OCI-M2 (cell line): ENCODE data around the gene GRK4.
A peak's percentile ranks its signal among the peaks of the same experiment; 100 is the strongest.
"Not testable (repeated sequence)": the region's sequence is repeated elsewhere in the genome, so short reads cannot be mapped to it uniquely, and the experiment has no call there.

Experiments used
- DNase-seq: peaks from one replicate; lab custom pipeline; 2025; ENCODE audit not compliant: unreplicated experiment; lab: John Stamatoyannopoulos, UW

Gene GRK4

DNA sequence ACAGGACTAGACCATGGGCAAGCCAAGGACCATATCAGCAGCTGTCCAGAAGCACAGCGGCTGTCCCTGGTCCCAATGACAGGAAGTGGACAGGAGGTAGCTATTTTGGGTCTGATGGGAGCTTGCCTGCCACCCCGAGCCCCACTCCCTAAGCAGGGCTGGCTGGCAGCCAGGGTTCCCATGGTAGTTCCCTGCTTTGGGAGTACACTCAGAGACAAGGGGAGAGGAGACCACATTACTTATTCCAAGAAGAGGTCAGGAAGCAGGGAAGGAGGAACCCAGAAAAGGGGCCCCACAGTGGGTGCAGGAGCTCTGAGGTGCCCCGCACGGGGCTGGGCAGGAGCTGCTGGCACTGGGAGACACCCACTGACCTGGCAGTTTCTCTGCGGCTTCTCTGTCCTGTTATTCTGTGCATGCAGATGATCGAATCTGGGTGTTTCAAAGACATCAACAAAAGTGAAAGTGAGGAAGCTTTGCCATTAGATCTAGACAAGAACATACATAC, 74.6 kb downstream of the GRK4 start:
- DNase-seq, result no peak

DNA sequence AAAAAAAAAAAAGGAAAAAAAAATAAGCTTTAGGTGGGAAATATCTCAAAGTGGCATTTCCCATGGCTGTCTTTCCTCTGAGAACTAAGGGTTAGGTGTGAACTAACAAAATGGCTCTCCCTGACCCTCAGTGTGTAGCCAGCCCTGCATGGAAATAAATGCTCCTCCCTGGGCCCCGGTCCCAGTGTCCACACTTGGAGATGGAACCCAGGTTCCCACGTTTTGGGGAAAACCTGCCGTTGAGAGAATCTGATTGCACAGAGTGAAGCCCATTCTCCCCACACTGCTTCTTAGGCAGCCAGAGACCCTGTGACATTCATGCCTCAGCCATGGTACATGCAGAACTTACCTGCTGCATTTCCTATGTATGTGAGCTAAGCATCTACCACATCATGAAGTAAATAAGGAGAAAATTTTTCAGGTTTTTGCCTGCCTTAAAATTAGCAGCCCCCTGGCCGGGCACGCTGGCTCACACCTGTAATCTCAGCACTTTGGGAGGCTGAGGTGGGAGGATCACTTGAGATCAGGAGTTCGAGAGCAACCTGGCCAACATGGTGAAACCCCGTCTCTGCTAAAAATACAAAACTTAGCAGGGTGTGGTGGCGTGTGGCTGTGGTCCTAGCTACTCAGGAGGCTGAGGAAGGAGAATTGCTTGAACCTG, 76.5 kb downstream of the GRK4 start:
- DNase-seq, result no peak

DNA sequence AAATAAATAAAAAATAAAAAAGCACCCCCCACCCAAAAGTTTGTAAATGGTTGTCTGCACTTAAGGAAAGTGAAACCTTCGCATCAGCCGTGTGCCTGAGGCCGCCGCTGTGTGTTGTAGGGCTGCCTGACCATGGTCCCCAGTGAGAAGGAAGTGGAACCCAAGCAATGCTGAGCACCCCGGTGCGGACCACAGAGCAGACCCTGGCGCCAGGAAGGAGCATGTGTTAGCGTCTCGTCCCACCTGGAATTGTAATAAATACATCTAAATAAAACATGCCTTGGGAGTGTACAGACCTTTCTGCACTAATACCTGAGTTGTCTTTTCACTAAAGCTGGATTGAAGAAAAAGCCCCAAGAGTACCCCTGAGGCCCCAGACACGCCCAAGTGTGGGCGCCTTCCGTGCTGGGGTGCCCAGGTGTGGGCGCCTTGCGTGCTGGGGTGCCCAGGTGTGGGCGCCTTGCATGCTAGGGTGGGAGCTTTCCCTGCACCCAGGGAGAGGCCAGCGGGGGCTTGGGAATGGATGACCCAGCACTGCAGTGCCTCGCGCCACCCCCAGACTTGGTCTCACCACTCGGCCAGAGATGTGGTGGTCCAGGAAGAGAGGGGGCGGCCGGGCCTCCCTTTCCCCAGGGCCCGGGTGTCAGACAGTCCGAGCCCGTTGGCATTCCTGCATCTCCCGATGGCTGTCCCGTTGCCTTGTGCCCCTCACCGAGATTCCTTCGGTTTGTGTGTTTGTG, 77.3 kb downstream of the GRK4 start:
- no peak for DNase-seq

DNA sequence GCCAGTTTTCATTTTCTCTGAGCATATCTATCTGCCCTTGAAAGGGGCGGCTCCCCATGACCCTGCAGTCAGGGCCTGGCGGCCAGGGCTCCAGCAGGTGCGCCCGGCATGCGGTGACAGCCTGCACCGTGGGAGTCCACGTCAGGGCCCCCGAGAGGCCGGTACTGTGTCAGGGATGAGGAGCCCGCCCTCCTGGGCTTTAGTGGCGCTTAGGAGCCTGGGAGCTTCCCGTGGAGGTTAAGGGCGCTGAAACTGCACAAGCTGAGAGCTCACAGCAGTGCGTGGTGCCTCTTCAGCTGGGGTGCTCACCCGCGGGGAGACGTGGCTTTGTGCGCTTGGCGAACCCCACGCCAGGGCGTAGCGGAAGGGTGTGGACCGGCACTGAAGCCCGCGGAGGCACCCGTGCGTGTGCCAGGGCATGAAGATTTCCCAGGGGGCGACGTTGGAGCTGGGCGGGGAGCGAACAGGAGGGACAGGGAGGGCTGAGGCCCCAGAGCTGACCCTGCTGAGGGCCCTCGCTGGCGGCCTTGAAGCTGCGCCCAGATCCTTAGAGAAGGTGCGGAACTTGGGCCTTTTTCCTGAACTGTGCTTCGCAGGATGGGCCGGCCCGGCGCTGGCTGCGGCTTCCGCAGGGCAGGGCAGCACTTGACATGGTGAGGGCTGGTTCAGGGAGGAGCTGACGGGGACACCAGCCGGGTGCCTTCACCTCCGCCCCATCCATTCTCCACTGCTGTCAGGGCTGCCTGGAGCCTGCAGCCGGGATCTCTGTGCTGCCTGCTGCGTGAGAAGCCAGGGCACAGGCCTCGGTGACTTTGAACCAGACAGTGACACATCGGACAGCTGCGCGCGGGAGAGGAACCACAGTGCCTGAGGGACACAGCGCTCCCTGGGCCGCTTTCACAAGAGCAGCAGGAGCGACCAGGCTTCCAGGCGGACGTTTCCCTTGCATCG, 78.1 kb downstream of the GRK4 start:
- no peak for DNase-seq

DNA sequence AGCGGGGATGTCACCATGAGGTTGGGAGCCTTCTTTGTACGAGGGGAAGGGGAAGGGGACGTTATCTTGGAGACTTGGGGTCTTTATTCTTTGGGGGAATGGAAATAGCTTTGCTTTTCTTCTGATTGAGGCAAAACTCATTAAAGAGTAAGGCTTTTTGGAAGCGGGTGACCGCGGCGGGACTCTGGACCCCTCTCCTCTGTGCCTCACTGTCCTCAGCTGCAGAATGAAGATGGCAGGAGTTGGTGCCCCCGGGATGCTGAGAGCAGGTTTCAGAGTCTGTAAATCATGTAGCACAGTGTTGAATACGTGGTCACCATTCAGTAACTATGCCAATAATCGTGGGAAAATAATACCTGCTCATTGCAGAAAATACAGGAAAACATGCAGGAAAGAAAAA, 78.9 kb downstream of the GRK4 start:
- no peak for DNase-seq

DNA sequence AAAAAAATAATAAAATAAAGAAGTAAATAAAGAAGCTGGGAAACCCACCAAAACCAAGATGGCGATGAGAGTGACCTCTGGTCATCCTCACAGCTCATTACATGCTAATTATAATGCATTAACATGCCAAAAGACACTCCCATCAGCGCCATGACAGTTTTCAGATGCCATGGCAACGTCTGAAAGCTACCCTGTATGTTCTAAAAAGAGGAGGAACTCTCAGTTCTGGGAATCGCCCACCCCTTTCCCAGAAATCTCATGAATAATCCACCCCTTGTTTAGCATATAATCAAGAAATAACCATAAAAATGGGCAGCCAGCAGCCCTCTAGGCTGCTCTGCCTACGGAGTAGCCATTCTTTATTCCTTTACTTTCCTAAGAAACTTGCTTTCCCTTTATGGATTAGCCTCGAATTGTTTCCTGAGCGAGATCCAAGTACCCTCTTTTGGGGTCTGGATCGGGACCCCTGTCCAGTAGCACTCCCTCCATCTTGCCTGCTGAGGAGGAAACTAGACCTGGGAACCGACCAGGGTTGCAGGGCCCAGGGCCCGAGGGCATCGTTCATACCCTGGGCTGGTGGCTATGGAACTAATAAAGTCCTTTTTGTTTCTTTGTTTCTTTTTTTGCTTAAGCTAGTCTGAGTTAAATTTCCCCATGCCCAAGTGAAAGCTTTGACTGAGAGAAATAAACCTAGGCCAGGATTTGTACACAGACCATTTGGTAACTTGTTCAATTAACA, 80.1 kb downstream of the GRK4 start:
- DNase-seq, result no peak

DNA sequence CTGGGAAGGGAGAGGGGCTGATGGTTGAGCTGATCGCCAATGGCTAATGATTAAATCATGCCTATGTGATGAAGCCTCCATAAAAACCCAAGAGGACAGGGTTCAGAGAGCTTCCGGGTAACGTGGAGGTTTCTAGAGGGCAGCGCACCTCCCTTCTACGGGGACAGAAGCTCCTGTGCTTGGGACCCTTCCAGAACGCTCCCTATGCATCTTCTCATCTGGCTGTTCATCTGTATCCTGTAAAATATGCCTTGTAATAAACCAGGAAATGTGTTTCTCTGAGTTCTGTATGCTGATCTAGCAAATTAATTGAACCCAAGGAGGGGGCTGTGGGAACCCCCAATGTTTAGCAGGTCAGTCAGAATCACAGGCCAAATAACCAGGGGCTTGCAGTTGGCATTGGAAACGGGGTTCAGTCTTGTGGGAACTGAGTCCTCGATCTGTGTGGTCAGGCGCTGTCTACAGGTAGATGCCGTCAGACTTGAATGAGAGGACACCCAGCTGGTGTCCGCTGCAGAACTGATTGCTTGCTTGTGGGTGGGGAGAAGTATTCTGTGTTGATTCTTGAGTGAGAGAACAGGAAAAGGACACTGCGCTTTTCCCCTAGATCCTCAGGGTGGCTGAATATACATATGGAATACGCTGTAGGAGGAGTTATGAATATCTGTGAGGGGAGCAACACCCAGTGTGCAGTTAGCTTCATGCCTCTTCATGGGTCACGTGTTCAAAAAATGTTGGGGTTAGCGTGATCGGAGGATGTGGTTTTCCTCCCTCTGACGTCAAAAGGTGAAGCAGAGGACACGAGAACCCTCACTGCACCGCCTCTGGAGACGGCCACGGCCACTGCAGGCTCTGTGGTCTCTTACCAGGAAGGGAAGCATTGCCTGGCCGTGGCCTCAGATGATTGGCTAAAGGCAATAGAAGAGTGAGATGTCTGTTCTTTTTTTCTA, 81.8 kb downstream of the GRK4 start:
- DNase-seq, result no peak

DNA sequence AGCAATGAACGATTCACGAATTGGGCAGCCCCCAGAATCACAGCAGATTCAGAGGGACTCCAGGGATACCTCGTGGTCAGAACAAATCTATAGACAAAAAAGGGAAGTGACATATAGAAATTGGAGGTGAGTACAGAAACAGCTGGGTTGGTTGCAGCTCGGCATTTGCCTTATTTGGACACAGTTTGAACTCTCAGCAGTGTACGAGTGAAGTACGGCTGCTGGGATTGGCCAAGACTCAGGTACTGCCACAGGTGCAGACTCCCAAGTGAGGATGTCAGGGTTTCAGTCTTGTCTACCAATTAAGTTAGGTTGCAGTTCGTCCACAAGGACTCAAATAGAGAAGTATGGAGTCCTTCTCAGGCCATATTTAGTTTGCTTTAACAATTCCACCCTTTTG, 82.8 kb downstream of the GRK4 start:
- DNase-seq, result no peak

DNA sequence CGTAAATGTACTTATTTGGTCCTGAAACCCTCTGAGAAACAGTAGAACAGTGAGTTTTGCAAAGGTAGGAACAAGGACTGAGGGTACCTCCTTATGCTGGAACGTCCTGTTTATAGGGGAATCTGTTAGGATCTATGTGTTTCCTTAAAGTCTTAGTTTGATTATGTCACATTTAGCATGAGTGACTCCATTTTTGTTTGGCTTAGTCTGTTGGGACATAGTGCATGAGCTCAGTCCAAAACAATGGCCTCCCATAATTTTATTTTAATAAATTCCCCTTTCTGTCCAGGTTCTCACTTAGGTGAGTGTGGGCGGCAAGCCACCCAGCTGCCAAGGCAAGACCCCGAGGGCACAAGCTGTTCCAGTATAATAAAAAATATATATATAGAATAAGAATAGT, 83.3 kb downstream of the GRK4 start:
- DNase-seq, result no peak

DNA sequence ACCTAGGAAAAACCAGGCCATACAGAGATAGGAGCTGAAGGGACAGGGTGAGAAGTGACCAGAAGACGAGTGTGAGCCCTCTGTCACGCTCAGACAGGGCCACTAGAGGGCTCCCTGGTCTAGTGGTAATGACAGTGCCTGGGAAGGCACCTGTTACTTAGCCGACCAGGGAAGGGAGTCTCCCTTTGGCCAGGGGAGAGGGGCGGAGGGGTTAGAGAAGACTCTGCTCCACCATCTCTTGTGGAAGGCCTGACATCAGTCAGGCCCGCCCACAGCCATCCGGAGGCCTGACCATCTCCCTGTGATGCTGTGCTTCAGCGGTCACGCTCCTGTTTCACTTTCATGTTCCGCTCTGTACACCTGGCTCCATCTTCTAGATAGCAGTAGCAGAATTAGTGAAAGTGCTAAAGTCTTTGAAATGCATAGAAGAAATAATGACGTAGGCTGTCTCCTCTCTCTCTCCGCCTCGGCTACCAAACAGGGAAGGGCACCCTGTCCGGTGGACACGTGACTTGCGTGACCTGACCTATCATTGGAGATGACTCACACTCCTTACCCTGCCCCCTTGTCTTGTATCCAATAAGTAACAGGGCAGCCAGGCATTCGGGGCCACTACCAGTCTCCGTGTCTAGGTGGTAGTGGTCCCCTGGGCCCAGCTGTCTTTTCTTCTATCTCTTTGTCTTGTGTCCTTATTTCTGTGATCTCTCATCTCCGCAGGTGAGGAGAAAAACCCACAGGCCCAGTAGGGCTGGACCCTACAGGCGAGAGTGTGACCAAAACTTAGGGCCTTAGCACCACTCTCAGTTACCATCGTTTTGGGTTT, 84.3 kb downstream of the GRK4 start:
- DNase-seq, result peak; percentile 11

DNA sequence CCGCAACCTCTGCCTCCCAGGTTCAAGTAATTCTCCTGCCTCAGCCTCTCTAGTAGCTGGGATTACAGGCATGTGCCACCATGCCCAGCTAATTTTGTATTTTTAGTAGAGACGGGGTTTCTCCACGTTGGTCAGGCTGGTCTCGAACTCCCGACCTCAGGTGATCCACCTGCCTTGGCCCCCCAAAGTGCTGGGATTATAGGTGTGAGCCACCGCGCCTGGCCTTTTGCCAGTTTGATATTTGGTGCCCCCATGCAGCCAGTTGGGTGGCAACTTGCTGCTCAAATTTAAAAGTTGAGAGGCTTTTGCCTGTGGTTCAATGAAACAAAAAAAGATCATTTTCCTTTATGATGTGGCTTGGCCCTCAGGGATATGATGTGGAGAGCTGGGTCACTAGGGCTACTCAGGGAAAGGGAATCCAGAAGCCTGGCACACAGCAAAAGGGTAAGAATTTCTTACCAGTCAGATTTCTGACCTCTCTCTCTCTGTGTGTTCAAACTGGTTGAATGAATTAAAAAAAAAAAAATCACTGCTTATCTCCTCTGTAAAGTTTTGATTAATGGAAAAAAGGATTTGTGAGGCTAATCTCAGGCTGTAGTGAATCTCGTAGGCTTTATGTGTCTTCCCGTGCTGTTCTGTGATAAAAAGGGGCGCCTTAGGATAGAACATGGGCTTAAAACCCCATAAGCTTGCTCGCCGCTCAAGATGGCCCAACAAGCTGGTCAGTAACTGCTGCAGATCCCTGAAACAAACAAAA, 87.9 kb downstream of the GRK4 start:
- DNase-seq, result not testable (repeated sequence)

DNA sequence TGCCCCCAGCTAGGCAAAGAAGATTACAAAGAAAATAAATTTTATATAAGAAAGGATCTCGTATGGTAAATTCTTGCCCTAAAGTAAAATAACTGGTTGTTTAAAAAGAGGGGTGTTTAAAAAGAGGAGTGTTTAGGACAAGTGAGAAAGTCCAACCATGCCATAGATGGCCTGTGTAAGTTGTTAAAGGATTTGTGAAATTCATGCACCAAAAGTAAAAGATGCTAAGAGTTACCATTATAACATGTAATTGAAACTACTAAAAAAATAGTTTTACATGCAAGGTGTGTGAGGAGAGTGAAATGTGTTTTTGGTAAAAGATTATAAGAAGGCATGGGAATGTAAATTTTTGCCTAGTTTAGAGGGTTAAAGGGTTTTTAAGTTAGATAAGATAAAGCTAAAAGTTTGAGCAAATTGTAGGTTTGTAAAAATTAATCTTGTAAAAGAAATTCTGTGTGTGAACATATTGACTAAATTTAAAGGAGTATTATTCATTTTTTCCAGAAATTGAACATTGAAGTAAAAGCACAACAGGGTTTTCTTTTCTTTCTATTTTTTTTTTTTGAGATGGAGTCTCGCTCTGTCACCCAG, 90.9 kb downstream of the GRK4 start:
- no peak for DNase-seq

DNA sequence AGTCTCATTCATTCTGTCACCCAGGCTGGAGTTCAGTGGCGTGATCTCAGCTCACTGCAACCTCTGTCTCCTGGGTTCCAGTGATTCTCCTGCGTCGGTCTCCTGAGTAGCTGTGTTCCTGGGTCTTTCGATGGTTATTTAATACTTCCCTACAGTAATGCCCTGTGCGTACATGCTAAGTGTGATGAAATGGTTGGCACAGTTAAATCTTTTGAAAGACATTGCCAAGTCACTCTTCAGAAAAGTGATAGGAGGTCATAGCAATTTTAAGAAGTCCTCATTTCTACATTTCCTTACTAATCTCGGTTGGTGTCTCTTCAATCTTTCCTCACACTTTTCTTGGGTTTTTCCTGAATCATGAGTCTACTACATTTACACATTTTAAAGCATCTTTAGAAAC, 96.6 kb downstream of the GRK4 start:
- DNase-seq, result no peak

DNA sequence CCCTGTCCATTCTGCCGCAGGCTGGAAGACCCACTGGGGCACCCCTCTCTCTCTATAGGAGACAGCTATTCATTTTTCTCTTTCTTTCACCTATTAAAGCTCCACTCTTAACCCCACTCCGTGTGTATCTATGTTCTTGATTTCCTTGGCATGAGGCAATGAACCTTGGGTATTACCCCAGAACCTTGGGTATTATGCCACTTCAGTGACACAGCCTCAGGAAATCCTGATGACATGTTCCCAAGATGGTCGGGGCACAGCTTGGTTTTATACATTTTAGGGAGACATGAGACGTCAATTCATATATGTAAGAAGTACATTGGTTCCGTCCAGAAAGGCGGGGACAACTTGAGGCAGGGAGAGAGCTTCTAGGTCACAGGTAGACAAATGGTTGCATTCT, 97.6 kb downstream of the GRK4 start:
- DNase-seq, result no peak

DNA sequence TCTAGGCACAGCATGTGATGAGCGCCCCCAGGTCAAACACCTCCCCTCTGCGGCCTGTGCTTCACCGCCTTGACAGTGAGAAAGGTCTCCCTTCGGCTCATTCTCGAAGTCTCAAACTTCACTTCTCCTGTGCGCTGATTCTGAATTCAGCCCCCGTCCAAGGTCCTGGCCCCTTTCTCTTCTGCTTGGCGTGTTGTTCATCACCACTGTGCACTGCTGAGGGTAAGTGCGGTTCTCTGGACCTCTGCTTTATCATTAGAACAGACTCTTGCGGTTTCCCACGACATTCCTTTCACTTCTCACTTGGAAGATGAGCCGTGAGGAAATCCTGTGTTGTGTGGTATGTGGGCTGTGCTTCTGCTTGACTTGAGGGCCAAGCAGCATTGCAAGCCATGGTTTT, 99.1 kb downstream of the GRK4 start:
- no peak for DNase-seq

DNA sequence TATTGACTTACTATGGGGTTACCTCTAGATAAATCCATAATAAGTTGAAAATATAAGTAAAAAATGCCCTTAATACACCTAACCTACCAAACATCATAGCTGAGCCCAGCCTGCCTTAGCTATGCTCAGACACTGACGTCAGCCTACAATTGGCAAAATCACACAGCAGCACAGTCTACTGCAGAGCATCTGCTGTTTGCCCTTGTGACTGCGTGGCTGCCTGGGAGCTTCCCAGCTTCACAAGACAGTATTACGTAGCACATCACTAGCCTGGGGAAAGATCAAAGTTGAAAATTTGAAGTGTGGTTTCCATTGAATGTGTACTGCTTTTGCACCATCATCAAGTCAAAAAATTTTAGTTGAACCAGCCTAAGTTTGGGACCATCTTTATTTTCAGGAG, 102.2 kb downstream of the GRK4 start:
- no peak for DNase-seq

DNA sequence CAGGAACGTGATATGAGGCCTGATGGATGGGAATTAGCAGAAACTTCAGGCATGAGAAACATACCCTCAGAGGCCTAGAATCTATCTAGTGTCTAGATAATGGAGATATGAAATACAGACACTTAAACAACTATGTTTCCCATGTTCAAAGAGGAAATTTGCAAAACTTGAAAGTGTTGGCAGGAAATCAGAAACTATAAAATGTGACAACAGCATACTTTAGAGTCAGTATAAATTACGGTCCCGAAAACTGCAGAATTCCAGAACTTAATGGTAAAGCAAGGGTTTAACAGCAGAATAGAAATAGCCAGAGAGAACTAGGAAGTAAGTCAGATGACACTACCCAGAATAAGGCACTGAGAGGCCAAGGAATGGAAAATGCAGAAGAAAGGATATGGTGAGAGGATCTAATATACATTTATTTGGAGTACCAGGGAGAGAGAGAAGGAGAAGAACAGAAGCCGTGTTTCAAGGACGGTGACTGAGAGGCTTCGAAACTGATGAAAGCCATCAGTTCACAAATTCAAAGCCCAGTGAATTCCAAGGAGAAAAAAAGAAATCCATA, 103.5 kb downstream of the GRK4 start:
- DNase-seq, result no peak
